Measurements from ENCODE around the gene FAF2.

GRCh38 chr5:176550275-176550831, 102.2 kb downstream of the FAF2 start:
- TF ChIP-seq SREBF2 (IDR thresholded peaks at IDR 0.05) (no peak), CTCF (IDR thresholded peaks at IDR 0.05) (no peak), HDAC2 (IDR thresholded peaks at IDR 0.05) (no peak), USF2 (IDR thresholded peaks at IDR 0.05) (no peak), PBX3 (IDR thresholded peaks at IDR 0.05) (no peak), NR3C1 (IDR thresholded peaks at IDR 0.05) (no peak), JUNB (IDR thresholded peaks at IDR 0.05) (no peak), POLR2A (IDR thresholded peaks at IDR 0.05; ENCODE audit: low read length) (no peak), MAZ (IDR thresholded peaks at IDR 0.05; ENCODE audit: borderline replicate concordance, low read depth, low read length) (no peak), FOXS1 (CRISPR knock-in tag; IDR thresholded peaks at IDR 0.05) (no peak)
